ENCODE measurements around the gene CCM2. TPM values are rescaled to one million over a fixed set of nuclear protein-coding genes. Genes with fewer than 3 reads are reported as not detected.

Gene CCM2
- total and polyA plus RNA-seq, 4 donors, result 21.7 to 57.6 (median 51.1) TPM

GRCh38 chr7:45118889-45119331 lies 118.9 kb downstream of the CCM2 start:
- DNase-seq (no peak), ATAC-seq (ENCODE audit: insufficient read depth, low FRiP score) (no peak)
- Histone ChIP-seq H3K9me3 (ENCODE audit: control insufficient read depth in 4 of 4, insufficient read depth in 3 of 4, low read length in 3 of 4) (no peaks in the 10 kb centered on the region), H3K9ac (ENCODE audit: insufficient read depth in 1 of 2, low read length in 2 of 2) (no peak overlapping the region), H3K4me1 (ENCODE audit: control insufficient read depth in 5 of 5, insufficient read depth in 5 of 5, low read length in 5 of 5) (peaks cover 0 to 3% (median 0%) of the 10 kb centered on the region in 5 donors), H3K4me3 (no peak overlapping the region), H3K36me3 (ENCODE audit: control insufficient read depth in 4 of 4, insufficient read depth in 4 of 4, low read length in 4 of 4) (no peaks in the 10 kb centered on the region), H3K27ac (ENCODE audit: low read depth in 1 of 2, low read length in 1 of 2) (no peak overlapping the region), H3K27me3 (ENCODE audit: control insufficient read depth in 3 of 3, insufficient read depth in 3 of 3, low read length in 2 of 3) (no peaks in the 10 kb centered on the region)
- TF ChIP-seq, protein P1, sequence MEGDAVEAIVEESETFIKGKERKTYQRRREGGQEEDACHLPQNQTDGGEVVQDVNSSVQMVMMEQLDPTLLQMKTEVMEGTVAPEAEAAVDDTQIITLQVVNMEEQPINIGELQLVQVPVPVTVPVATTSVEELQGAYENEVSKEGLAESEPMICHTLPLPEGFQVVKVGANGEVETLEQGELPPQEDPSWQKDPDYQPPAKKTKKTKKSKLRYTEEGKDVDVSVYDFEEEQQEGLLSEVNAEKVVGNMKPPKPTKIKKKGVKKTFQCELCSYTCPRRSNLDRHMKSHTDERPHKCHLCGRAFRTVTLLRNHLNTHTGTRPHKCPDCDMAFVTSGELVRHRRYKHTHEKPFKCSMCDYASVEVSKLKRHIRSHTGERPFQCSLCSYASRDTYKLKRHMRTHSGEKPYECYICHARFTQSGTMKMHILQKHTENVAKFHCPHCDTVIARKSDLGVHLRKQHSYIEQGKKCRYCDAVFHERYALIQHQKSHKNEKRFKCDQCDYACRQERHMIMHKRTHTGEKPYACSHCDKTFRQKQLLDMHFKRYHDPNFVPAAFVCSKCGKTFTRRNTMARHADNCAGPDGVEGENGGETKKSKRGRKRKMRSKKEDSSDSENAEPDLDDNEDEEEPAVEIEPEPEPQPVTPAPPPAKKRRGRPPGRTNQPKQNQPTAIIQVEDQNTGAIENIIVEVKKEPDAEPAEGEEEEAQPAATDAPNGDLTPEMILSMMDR (IDR thresholded peaks at IDR 0.05; ENCODE audit: control extremely low read depth, extremely low read depth), result no peak
- 84 to 92% methylated on average over 3 of the region's 3 CpGs for WGBS, 2 donors

GRCh38 chr7:45119550-45119949 lies 119.5 kb downstream of the CCM2 start:
- no peak overlapping the region for H3K27ac ChIP-seq (ENCODE audit: low read depth in 1 of 2, low read length in 1 of 2)
- no peak for ATAC-seq (ENCODE audit: insufficient read depth, low FRiP score)
- H3K4me1 ChIP-seq (ENCODE audit: control insufficient read depth in 5 of 5, insufficient read depth in 5 of 5, low read length in 5 of 5), result peaks cover 0 to 3% (median 0%) of the 10 kb centered on the region in 5 donors
- WGBS, 2 donors, result 90 to 93% methylated on average over 3 of the region's 3 CpGs
- H3K9me3 ChIP-seq (ENCODE audit: control insufficient read depth in 4 of 4, insufficient read depth in 3 of 4, low read length in 3 of 4), result no peaks in the 10 kb centered on the region
- TF ChIP-seq, protein P1 (IDR thresholded peaks at IDR 0.05; ENCODE audit: control extremely low read depth, extremely low read depth), result no peak
- no peak overlapping the region for H3K9ac ChIP-seq (ENCODE audit: insufficient read depth in 1 of 2, low read length in 2 of 2)
- H3K4me3 ChIP-seq, result no peak overlapping the region
- no peak for DNase-seq
- no peaks in the 10 kb centered on the region for H3K36me3 ChIP-seq (ENCODE audit: control insufficient read depth in 4 of 4, insufficient read depth in 4 of 4, low read length in 4 of 4)
- no peaks in the 10 kb centered on the region for H3K27me3 ChIP-seq (ENCODE audit: control insufficient read depth in 3 of 3, insufficient read depth in 3 of 3, low read length in 2 of 3)

DNA sequence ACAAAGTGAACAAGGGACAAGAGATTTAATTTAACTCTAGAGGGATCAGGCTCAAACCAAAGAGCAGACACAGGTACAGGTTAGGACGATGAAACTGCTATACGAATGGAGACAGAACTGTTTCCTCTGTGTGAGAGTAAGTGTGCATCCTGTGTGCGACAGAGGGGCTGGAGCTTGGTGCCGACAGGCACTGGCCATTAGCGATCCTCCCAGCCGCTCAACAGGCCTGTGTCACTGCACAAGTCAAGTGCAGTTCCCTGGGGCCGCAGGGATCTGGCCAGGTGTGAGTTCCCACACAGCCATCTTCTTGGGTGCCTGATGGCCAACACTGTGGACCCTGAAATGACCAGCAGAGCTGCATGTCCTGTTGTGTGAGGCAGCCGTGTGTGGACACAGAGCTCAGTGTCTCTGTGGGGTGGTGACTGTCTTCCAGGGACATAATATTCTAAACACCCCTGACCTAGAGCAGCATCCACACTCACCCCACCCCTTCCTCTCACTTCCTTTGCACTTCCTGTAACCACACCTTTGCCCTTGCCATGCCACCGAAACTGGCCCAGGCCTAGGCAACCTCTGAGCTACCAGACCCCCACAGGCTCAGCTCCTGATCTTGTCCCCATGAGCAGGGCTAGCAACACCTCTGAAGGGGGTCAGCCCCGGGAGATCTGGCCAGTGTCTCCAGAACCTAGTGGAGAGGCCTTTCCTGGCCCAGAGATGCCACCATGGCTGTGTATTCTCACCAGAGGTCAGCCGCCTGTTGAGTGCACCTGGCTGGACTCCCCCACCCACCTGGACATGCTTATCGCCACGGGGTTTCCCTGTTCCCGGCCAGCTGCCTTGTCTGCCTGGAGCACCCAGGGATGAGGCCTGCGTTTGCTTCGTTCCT lies 123.2 kb downstream of the CCM2 start:
- H3K27me3 ChIP-seq (ENCODE audit: control insufficient read depth in 3 of 3, insufficient read depth in 3 of 3, low read length in 2 of 3), result no peaks in the 10 kb centered on the region
- H3K4me3 ChIP-seq, result no peak overlapping the region
- TF ChIP-seq, protein P1 (IDR thresholded peaks at IDR 0.05; ENCODE audit: control extremely low read depth, extremely low read depth), result no peak
- ATAC-seq (ENCODE audit: insufficient read depth, low FRiP score) (no peak), DNase-seq (no peak)
- H3K27ac ChIP-seq (ENCODE audit: low read depth in 1 of 2, low read length in 1 of 2), result no peak overlapping the region
- no peaks in the 10 kb centered on the region for H3K36me3 ChIP-seq (ENCODE audit: control insufficient read depth in 4 of 4, insufficient read depth in 4 of 4, low read length in 4 of 4)
- no peak overlapping the region for H3K9ac ChIP-seq (ENCODE audit: insufficient read depth in 1 of 2, low read length in 2 of 2)
- WGBS, 2 donors, result 83 to 84% methylated on average over 16 of the region's 16 CpGs
- H3K4me1 ChIP-seq (ENCODE audit: control insufficient read depth in 5 of 5, insufficient read depth in 5 of 5, low read length in 5 of 5), result peaks cover 0 to 3% (median 0%) of the 10 kb centered on the region in 5 donors
- no peaks in the 10 kb centered on the region for H3K9me3 ChIP-seq (ENCODE audit: control insufficient read depth in 4 of 4, insufficient read depth in 3 of 4, low read length in 3 of 4)

Measured in lung (tissue), 12 donors.